CD4-positive, alpha-beta T cell treated with Interleukin-15 for 1 hour (primary cell): Measurements from ENCODE around the gene ARHGAP28.

Experiments used
- DNase-seq: peaks from one replicate; pipeline ENCODE4 v3.0.0-alpha.2; 2020

Gene ARHGAP28, protein sequence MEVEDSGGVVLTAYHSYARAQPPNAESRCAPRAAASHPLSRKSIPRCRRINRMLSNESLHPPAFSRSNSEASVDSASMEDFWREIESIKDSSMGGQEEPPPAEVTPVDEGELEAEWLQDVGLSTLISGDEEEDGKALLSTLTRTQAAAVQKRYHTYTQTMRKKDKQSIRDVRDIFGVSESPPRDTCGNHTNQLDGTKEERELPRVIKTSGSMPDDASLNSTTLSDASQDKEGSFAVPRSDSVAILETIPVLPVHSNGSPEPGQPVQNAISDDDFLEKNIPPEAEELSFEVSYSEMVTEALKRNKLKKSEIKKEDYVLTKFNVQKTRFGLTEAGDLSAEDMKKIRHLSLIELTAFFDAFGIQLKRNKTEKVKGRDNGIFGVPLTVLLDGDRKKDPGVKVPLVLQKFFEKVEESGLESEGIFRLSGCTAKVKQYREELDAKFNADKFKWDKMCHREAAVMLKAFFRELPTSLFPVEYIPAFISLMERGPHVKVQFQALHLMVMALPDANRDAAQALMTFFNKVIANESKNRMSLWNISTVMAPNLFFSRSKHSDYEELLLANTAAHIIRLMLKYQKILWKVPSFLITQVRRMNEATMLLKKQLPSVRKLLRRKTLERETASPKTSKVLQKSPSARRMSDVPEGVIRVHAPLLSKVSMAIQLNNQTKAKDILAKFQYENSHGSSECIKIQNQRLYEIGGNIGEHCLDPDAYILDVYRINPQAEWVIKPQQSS

GRCh38 chr18:6729247-6730091, at the start of gene ARHGAP28:
Gene ARHGAP28 (plus strand): TSS chr18:6729716. CDS start chr18:6729822, 106 bp downstream.
- DNase-seq, result no peak

GRCh38 chr18:6681331-6681875, 48.1 kb upstream of the ARHGAP28 start:
- no peak for DNase-seq

GRCh38 chr18:6682437-6683111, 46.9 kb upstream of the ARHGAP28 start:
- DNase-seq, result no peak

GRCh38 chr18:6683112-6683876, 46.2 kb upstream of the ARHGAP28 start:
- DNase-seq, result no peak

- no peak for DNase-seq
Measured at GRCh38 chr18:6687676-6688075, 41.8 kb upstream of the ARHGAP28 start.

DNA sequence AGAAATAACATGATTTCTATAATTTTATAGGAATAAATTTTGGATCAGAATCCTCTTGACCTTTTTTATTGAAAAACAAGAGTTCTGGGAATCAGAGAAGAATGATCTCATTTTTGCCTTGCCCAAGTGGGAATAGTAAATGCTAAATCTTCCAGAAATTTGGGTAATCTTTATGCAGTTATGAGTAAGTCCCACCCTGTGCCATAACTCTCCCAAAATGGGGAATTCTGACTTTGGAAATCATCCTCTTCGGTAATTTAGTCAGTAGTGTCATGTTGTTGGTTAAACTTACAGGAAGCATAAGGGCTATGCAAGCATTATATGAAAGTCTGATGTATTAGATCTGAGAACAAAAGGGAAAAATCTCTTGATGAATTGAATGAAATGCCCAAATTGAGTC, 20.6 kb upstream of the ARHGAP28 start:
- no peak for DNase-seq

DNA sequence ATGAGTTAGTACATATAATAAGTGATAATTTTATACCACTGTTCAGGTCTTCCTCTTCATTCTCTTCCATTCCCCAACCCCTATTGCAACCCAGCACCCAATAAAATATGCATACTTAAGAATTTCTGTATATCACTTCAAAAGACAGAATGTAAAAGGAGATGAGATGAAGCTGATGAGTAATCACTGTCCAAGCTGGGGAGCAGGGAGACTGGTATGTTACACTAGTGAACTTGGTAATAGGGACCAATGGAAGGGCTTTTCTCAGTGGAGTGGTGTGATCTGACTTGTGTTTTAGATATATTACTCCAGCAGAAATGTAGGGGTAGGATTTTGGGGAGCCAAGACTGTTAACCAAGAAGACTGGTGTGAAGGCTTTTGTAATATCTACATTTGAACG, 18.0 kb upstream of the ARHGAP28 start:
- no peak for DNase-seq

GRCh38 chr18:6712401-6712800, 17.1 kb upstream of the ARHGAP28 start:
- DNase-seq, result no peak

GRCh38 chr18:6714010-6714409, 15.5 kb upstream of the ARHGAP28 start:
- DNase-seq, result no peak

GRCh38 chr18:6718267-6718666, 11.2 kb upstream of the ARHGAP28 start:
- DNase-seq, result no peak

GRCh38 chr18:6719098-6719846, 10.2 kb upstream of the ARHGAP28 start:
- DNase-seq, result no peak

DNA sequence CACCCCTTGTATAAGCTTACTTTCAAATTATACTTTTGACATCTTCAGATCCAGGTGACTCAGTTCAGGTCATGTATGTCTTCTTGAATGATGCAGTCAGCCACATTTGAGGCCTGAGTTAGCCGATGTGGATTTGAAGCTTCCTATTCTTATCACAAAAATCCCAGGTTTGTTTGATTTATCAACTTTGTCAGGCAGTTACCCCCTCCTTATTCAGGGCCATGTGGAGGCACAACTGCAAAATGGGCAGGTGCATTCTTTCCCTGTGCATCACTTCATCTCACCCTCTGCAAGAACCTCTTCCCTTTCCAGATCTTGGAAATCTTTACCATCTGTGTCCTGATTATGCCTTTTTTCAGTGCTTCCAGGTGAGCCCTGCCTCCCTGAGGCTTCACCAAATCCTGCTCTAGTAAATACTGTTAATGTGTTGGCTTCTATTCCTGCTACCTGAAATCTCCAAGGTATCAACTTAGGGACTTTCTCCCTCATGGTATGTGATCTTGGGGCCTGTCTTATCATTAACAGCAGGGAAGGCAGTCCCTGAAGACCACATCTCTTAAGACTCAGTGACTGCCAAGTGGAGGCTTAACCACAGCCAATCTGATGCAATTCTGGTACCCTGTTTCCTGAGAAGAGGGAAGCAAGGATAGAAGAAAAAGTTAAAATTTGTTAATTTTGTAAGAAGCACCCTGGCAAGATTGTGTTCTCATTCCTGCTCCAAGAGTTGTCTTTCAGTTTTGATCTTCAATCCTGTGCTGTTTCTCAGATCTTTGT, 9.4 kb upstream of the ARHGAP28 start:
- DNase-seq, result no peak

DNA sequence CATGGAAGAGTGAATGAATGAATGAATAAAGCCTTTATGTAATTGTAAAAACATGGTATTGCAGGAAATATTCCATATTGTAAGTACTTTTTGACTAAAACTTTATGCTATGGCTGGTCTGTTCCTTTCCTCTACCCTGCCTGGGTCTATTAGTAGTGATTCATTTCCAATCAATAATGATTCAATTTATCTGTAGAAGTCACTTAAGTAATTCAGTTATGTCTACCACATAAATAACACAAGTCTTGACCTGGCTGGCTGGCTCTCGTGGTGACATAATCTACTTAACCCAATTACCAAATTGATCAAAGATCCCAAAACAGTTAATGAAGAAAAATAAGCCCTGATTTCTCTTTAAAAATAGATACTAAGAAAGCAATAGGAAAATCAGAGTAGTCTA, 7.8 kb upstream of the ARHGAP28 start:
- DNase-seq, result no peak

DNA sequence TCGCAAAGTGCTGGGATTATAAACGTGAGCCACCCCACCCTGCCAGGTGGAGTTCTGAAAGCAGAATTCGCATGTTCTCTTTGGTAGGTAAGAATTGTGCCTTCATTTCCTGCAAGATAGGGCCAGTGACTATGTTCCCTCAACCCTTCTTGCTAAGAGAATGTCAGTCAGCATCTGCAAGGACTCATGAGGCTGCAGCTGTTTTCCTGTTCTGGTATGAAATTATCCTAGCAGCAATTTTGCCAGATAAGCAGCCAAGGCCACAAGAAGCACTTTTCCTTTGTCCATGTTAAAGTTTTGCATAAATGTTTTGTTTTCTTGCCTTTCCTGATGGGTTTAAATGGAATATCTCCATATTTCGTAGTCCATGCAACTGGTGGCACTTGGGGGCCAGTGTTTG, 6.8 kb upstream of the ARHGAP28 start:
- DNase-seq, result no peak

- no peak for DNase-seq
Measured at GRCh38 chr18:6724331-6724730, 5.2 kb upstream of the ARHGAP28 start.

- no peak for DNase-seq
Measured at GRCh38 chr18:6728331-6728730, 1.2 kb upstream of the ARHGAP28 start.

DNA sequence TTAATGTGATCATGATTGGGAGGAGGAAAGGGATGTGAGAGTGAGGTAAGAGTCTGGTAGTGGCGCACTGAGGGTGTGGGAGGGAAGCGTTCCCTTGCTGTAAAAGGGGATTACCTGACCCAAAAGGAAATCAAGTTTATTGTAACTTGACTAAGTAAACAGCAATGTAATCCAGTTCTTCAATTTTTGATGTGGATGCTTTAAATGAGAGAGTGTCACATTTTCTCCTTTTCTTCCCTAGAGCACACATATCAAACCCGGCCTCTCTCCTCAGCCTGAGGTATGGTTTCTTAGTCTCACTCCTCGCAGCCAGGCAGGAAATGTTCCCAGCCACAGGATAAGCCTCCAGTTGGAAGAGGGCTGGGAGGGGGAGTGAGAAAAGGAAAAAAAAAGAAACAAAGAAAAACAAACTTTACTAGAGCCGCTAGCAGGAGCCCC, 688 bp upstream of the ARHGAP28 start:
- no peak for DNase-seq

DNA sequence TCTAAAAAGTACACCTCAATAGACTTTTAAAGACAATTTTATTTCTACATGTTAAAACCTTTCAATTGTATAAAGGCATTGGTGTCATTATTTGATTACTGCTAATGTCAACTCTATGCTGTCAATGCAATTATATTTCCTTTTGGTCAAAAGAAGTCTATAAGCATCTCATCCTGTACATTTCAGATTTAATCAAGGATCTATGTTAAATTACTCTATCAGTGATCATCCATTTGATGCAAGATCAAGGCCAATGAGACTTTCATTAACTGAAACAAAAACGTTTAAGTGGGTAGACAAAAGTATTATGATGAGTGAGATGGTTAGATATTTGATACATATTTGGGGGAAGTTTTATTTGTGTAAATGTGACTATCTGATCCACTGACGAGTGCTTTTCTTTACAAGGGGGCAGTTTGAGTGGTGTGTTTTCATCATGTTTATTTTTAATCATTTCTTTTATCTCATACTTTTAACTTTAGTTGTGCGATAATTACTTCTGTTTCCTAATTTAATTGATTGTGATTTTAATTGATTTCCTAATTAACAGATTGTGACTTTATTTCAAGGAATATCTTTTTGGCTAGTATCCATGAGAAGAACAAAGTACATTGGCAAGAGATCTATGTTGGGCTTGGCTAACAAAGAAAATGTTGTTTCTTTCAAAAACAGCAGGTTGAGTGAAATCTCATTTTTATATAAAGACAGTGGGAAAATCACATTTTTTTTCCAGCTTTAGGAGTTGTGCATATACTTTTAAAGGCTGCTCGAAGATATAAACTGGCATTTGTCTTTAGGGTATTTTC, 1.1 kb downstream of the ARHGAP28 start:
- DNase-seq, result no peak

DNA sequence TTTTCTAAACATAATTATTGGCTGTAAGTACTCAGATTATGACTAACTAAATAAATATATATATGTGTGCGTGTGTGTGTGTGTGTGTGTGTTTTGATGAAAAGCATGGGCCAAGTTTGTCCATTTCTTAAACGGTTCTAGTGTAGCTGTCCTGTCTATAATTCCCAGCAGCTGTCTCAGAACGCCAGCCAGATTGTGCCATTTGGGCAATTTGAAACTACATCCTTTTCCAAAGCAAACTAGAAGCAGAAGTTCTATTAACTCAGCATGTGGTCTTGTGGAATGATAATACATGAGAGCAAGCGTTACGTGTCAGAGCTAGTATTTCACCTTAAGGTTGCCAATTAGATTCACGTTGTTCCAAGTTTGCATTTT, 1.7 kb downstream of the ARHGAP28 start:
- DNase-seq, result no peak
